HG03097 (cell line): ENCODE measurements around the gene C12orf57.

Experiments used
- ATAC-seq: cut with Tn5 transposase; IDR thresholded peaks from one replicate; pipeline ENCODE4 v1.9.1; 2021; ENCODE audit not compliant: unreplicated experiment, low FRiP score

Gene C12orf57

GRCh38 chr12:6952121-6952862 is 8.5 kb downstream of the C12orf57 start:
- no peak for ATAC-seq

- ATAC-seq = no peak
Observed at GRCh38 chr12:6952863-6953441, 9.1 kb downstream of the C12orf57 start.

GRCh38 chr12:6953442-6954315 is 9.9 kb downstream of the C12orf57 start:
- ATAC-seq = peak; percentile 43

GRCh38 chr12:6954316-6955107 is 10.7 kb downstream of the C12orf57 start:
- ATAC-seq = no peak

- no peak for ATAC-seq
Observed at GRCh38 chr12:6955108-6956020, 11.5 kb downstream of the C12orf57 start.

- ATAC-seq = no peak
Observed at GRCh38 chr12:6956021-6956727, 12.4 kb downstream of the C12orf57 start.

GRCh38 chr12:6957151-6957701 is 13.4 kb downstream of the C12orf57 start:
- ATAC-seq = no peak

- no peak for ATAC-seq
Observed at GRCh38 chr12:6957741-6958608, 14.2 kb downstream of the C12orf57 start.

- ATAC-seq = no peak
Observed at GRCh38 chr12:6958609-6959057, 14.8 kb downstream of the C12orf57 start.

GRCh38 chr12:6959058-6959804 is 15.4 kb downstream of the C12orf57 start:
- ATAC-seq = peak; percentile 42

- ATAC-seq = no peak
Observed at GRCh38 chr12:6959805-6960592, 16.2 kb downstream of the C12orf57 start.

- ATAC-seq = no peak
Observed at GRCh38 chr12:6960593-6961277, 16.9 kb downstream of the C12orf57 start.

GRCh38 chr12:6961278-6961694 is 17.5 kb downstream of the C12orf57 start:
- ATAC-seq = no peak

GRCh38 chr12:6961695-6962284 is 18.0 kb downstream of the C12orf57 start:
- no peak for ATAC-seq
